A549 (cell line): ENCODE data around the gene TMEM247.

Experiments
- EP300 ChIP-seq, 2 experiments: fragments of >200 bp; sonication (Bioruptor Twin); formaldehyde crosslinking; IDR thresholded peaks; 2 replicates in 1 of 2; 3 replicates in 1 of 2; pipeline ENCODE4 v1.6.1; 2016 to 2017
- MAZ ChIP-seq: fragments of 150-350 bp; IDR thresholded peaks from 2 replicates; pipeline ENCODE4 v1.6.1; 2014; ENCODE audit warnings: antibody characterized with exemption, low read depth, low read length, borderline replicate concordance
- NR3C1 ChIP-seq: fragments of >200 bp; sonication (Bioruptor Twin); formaldehyde crosslinking; IDR thresholded peaks from 3 replicates; pipeline ENCODE4 v1.6.1; 2017
- POLR2A ChIP-seq: IDR thresholded peaks from 2 replicates; pipeline ENCODE4 v1.6.1; 2012; ENCODE audit warnings: mild to moderate bottlenecking, low read length
- SREBF2 ChIP-seq: fragments of 450-650 bp; IDR thresholded peaks from 2 replicates; pipeline ENCODE4 v1.6.1; 2014; ENCODE audit warnings: mild to moderate bottlenecking, moderate library complexity
- TF ChIP-seq, protein P1 (sequence below): fragments of >200 bp; sonication (Bioruptor Twin); formaldehyde crosslinking; IDR thresholded peaks from 3 replicates; pipeline ENCODE4 v1.5.1; 2016

- no peak for TF ChIP-seq POLR2A
- no peak for TF ChIP-seq EP300 (IDR thresholded peaks at IDR 0.05)
- TF ChIP-seq, protein P1, sequence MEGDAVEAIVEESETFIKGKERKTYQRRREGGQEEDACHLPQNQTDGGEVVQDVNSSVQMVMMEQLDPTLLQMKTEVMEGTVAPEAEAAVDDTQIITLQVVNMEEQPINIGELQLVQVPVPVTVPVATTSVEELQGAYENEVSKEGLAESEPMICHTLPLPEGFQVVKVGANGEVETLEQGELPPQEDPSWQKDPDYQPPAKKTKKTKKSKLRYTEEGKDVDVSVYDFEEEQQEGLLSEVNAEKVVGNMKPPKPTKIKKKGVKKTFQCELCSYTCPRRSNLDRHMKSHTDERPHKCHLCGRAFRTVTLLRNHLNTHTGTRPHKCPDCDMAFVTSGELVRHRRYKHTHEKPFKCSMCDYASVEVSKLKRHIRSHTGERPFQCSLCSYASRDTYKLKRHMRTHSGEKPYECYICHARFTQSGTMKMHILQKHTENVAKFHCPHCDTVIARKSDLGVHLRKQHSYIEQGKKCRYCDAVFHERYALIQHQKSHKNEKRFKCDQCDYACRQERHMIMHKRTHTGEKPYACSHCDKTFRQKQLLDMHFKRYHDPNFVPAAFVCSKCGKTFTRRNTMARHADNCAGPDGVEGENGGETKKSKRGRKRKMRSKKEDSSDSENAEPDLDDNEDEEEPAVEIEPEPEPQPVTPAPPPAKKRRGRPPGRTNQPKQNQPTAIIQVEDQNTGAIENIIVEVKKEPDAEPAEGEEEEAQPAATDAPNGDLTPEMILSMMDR: no peak
- no peak for TF ChIP-seq NR3C1
- no peak for TF ChIP-seq SREBF2
- no peak for TF ChIP-seq MAZ
These were observed at the start of gene TMEM247 for GRCh38 chr2:46479265-46479664.
